T-helper 2 cell treated with Interferon-gamma antibody and Interleukin-4, amounts not matched to agents 5 μg/mL and 100 μg/mL, for 36 hours (primary cell): ENCODE measurements around the gene GNB1.
"Not testable (repeated sequence)": the region's sequence is repeated elsewhere in the genome, so short reads cannot be mapped to it uniquely, and the experiment has no call there.

Source experiments
- DNase-seq: peaks from one replicate; pipeline ENCODE4 v3.0.0; 2021; ENCODE audit warnings: low spot score
- H3K27ac Mint-ChIP-seq: one replicate; pipeline ENCODE4 v1.8.0; 2021; ENCODE audit warnings: mild to moderate bottlenecking, mixed read lengths
- H3K27me3 Mint-ChIP-seq: one replicate; pipeline ENCODE4 v1.8.0; 2021; ENCODE audit warnings: low read depth, mixed read lengths
- H3K36me3 Mint-ChIP-seq: one replicate; pipeline ENCODE4 v1.8.0; 2021; ENCODE audit warnings: low read depth, mixed read lengths
- H3K4me1 Mint-ChIP-seq: one replicate; pipeline ENCODE4 v1.8.0; 2021; ENCODE audit warnings: low read depth, mixed read lengths
- H3K4me3 Mint-ChIP-seq: one replicate; pipeline ENCODE4 v1.8.0; 2022; ENCODE audit warnings: mild to moderate bottlenecking, moderate library complexity, mixed read lengths
- H3K9me3 Mint-ChIP-seq: one replicate; pipeline ENCODE4 v1.8.0; 2021; ENCODE audit warnings: mixed read lengths

The GNB1 gene

DNA sequence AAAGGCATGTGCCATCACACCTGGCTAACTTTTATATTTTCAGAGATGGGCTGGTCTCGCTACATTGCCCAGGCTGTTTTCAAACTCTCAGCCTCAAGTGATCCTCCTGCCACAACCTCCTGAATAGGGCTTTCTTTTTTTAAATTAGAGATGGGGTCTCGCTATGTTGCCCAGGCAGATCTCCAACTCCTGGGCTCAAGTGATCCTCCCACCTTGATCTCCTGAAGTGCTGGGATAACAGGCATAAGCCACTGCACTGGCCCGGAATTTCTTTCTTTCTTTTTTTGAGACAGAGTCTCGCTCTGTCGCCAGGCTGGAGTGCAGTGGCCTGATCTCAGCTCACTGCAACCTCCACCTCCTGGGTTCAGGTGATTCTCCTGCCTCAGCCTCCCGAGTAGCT lies 34.7 kb downstream of the GNB1 start:
- not testable (repeated sequence) for H3K9me3 Mint-ChIP-seq, H3K4me3 Mint-ChIP-seq, H3K27me3 Mint-ChIP-seq, H3K27ac Mint-ChIP-seq, DNase-seq
- Mint-ChIP-seq H3K4me1 (peaks cover 29% of the 10 kb centered on the region), H3K36me3 (peaks cover 11% of the 10 kb centered on the region)

DNA sequence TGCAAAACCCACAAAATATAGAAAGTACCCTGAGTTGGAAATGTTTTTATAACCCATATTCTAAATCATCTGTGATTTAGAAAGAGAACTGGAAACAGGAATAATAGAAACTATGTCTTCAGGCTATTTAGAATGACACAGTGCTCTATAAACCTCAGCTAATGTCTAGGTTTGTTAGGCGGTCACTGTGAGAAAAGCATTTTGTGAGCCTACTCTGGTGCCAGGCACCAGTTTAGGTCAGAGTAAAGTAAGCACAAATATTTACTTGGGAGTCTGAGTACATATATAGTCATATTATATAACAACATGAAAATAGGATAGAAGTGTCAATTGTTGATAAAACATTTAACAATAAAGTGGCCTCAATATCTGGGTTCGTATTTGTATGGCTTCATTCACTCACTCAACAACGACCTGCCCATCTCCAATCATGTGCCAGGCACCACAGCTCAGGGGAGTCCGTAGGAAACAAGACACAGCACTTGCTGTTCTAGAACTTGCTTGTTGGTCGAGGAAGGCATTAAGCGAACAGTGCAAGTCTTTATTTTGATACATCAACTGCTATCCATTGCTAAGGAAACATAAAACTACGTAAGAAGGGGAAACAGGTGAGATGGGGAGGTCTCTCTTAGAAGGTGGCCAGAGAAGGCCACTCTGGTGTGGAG lies 37.2 kb downstream of the GNB1 start:
- Mint-ChIP-seq H3K36me3 (peaks cover 11% of the 10 kb centered on the region), H3K4me3 (no peak overlapping the region), H3K4me1 (peaks cover 22% of the 10 kb centered on the region), H3K9me3 (no peaks in the 10 kb centered on the region), H3K27me3 (no peaks in the 10 kb centered on the region), H3K27ac (peak overlapping the region; percentile 0)
- no peak for DNase-seq

DNA sequence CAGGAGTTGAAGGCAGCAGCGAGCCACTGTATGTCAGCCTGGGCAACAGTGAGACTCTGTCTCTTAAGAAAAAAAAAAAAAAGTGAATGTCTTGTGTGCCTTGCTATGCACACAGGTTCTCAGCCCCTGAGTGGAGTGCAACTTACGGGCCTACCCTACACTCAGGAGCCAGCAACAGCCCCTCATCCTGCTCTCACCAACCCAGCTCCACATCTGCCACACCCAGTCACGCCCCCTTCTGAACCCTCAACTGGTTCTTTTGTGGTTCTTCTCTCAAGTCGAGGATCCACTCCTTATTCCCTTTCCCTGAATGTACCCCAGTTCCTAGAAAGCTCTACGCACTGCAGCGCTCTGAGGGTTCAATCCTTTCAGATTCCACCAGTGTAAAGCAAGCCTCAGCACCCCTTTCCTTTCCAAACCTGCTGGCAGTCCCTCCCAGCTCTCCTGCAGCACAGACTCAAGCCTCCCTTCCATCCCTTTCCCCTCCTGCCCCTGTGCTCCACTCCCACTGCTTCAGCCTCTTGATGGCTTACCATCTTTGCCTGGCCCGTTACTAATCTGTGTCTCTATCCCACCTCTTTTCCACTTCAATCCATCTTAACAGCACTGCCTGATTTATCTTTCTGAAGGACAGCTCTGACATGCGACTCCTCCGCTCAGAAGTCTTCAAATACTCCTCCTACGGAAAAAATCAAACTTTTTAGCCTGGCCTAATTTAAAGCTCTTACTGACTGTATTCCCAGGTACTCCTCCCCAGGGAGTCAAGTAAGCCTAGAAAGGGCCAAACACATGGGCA lies 38.1 kb downstream of the GNB1 start:
- Mint-ChIP-seq H3K36me3 (peaks cover 14% of the 10 kb centered on the region), H3K4me3 (no peak overlapping the region), H3K27me3 (no peaks in the 10 kb centered on the region), H3K27ac (peak overlapping the region; percentile 4), H3K9me3 (no peaks in the 10 kb centered on the region), H3K4me1 (peaks cover 18% of the 10 kb centered on the region)
- no peak for DNase-seq

DNA sequence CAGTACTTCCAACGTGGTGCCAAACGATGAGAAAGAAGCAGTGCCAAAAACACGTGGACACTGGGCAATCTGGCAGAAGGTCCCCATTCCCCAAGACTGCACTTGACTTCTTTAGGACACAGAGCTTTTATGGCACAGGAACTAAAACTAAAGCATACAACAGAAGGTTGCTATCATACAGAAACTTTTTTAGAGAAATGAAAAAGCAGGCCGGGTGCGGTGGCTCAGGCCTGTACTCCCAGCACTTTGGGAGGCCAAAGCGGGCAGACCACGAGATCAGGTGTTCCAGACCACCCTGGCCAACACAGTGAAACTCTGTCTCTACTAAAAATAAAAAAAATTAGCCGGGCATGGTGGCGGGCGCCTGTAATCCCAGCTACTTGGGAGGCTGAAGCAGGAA lies 43.0 kb downstream of the GNB1 start:
- Mint-ChIP-seq H3K4me1 (peaks cover 25% of the 10 kb centered on the region), H3K27me3 (no peaks in the 10 kb centered on the region), H3K4me3 (no peak overlapping the region), H3K27ac (no peak overlapping the region), H3K36me3 (peaks cover 28% of the 10 kb centered on the region), H3K9me3 (no peaks in the 10 kb centered on the region)
- no peak for DNase-seq

DNA sequence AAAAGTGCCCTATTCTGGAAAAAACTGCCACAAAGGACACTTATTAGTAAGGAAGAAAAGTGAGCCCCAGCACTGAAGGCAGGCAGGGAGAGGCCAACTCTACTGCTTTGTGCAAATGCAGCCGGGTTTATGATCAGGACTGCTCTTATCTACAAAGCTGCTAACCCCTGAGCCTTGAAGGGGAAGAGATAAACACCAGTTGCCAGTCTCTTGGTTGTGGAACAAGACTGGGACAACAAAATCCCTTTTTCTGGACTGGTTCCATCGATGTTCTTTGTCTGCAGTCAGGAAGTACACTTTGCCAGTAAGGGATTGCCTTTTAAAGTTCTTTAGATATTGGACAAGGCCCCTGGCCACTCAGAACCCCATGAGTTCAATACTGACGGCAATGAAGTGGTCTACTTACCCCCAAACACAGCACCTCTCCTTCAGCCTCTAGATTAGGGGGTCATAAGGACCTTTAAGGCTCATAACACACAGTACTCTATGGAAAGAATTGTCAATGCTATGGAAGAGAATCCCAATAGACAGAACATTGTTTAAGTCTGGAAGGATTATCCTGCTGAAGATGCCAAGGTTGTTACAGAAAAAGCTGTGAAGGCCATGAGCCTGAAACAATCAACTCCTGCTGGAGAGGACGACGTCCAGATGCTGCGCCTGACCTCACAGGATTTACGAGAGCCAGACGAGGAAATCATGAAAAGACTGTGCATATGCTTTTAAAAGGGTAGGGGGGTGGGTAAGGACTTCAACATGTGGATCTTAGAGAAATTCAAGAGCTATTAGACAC lies 43.6 kb downstream of the GNB1 start:
- no peaks in the 10 kb centered on the region for H3K9me3 Mint-ChIP-seq
- peaks cover 25% of the 10 kb centered on the region for H3K4me1 Mint-ChIP-seq
- H3K27me3 Mint-ChIP-seq: no peaks in the 10 kb centered on the region
- H3K27ac Mint-ChIP-seq: no peak overlapping the region
- DNase-seq: no peak
- no peak overlapping the region for H3K4me3 Mint-ChIP-seq
- H3K36me3 Mint-ChIP-seq: peaks cover 26% of the 10 kb centered on the region

DNA sequence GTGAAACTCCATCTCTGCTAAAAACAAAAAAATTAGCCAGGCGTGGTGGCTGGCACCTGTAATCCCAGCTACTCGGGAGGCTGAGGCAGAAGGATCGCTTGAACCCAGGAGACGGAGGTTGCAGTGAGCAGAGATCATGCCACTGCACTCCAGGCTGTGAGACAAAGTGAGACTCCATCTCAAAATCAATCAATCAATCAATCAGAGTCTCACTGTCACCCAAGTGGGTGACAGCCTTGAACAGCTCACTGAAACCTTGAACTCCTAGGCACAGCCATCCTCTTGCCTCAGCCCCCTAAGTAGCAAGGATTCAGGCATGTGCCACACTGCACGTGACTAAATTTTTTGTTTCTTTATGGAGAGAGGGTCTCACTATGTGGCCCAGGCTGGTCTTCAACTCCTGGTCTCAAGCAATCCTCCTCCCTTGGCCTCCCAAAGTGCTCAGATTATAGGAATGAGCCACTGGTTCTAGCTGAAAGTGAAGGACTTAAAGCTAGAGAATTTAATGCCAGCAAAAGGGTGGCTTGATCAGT lies 44.4 kb downstream of the GNB1 start:
- Mint-ChIP-seq H3K36me3 (peaks cover 29% of the 10 kb centered on the region), H3K27ac (no peak overlapping the region), H3K9me3 (no peaks in the 10 kb centered on the region), H3K27me3 (no peaks in the 10 kb centered on the region), H3K4me1 (peaks cover 29% of the 10 kb centered on the region), H3K4me3 (no peak overlapping the region)
- no peak for DNase-seq

DNA sequence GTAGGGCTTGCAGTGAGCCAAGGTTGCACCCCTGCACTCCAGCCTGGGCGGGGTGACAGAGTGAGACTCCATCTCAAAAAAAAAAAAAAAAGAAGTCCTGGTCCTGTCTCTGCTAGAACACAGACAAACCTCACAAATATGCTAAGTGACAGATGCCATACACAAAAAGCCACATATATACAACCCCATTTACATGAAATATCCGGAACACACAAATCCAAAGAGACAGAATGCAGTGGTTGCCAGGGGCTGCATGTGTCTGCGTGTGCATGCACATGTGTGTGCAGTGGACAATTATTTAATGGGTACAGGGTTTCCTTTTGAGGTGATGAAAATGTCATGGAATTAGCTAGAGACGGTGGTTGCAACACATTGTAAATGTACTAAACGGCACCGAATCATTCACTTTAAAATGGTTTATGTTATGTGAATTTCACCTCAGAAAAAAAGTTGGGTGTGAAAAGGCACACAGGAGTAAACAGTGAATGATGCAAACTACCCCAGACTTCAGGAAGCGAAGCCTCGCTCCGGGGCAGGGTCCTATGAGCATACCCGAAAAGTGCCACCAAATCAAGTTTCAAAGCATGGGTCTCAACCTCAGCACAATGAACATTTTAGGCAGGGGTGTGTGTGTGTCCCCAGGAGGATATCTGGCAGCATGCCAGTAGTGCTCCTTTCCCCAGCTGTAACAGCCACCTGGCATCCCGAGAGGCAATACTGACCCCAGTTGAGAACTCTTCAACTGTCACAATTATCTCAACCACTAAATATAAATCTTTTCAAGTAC lies 48.3 kb downstream of the GNB1 start:
- no peak for DNase-seq
- Mint-ChIP-seq H3K27ac (no peak overlapping the region), H3K36me3 (peaks cover 30% of the 10 kb centered on the region), H3K4me1 (peaks cover 28% of the 10 kb centered on the region), H3K27me3 (no peaks in the 10 kb centered on the region), H3K4me3 (no peak overlapping the region), H3K9me3 (no peaks in the 10 kb centered on the region)

DNA sequence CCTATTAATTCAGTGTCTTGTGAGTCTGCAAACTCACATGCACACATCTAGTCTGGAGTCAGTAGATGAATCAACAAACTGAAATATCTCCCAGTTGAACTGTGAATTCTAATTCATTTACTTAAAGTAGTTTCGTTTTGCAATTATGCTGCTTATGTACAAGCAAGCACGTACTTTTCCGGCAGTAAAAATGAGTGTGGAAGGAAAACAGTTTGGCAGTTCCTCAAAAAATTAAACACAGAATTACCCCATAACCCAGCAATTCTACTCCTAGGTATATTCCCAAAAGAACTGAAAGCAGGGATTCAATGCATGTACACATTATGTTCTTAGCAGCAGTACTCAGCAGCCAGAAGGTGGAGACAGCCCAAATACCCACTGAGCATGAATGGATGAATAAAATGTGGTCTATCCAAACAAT lies 49.3 kb downstream of the GNB1 start:
- peak overlapping the region; percentile 82 for H3K27ac Mint-ChIP-seq
- peaks cover 24% of the 10 kb centered on the region for H3K4me1 Mint-ChIP-seq
- H3K4me3 Mint-ChIP-seq: peak overlapping the region; percentile 64
- no peaks in the 10 kb centered on the region for H3K9me3 Mint-ChIP-seq
- no peaks in the 10 kb centered on the region for H3K27me3 Mint-ChIP-seq
- DNase-seq: no peak
- peaks cover 26% of the 10 kb centered on the region for H3K36me3 Mint-ChIP-seq

DNA sequence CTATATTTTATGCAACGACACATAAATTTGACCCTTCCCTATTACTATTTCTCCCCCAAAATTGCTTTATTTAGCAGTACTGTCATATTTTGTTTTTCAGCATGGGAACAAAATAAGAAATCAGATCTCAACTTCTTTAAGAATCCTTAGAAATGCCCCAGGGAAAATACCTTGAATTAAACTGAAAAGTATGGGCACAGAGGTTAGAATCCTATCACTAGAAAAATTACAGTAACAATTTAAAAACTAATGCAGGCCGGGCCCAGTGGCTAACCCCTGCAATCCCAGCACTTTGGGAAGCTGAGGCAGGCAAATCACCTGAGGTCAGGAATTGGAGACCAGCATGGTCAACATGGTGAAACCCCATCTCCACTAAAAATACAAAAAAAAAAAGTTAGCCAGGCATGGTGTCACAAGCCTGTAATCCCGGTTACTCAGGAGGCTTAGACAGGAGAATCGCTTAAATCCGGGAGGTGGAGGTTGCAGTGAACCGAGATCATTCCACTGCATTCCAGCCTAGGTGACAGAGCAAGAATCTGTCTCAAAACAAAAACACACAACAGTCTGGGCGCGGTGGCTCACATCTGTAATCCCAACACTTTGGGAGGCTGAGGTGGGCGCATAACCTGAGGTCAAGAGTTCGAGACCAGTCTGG lies 51.4 kb downstream of the GNB1 start:
- Mint-ChIP-seq H3K4me1 (peaks cover 17% of the 10 kb centered on the region), H3K27me3 (no peaks in the 10 kb centered on the region), H3K9me3 (no peaks in the 10 kb centered on the region), H3K36me3 (peaks cover 22% of the 10 kb centered on the region), H3K4me3 (no peak overlapping the region), H3K27ac (no peak overlapping the region)
- DNase-seq: no peak

DNA sequence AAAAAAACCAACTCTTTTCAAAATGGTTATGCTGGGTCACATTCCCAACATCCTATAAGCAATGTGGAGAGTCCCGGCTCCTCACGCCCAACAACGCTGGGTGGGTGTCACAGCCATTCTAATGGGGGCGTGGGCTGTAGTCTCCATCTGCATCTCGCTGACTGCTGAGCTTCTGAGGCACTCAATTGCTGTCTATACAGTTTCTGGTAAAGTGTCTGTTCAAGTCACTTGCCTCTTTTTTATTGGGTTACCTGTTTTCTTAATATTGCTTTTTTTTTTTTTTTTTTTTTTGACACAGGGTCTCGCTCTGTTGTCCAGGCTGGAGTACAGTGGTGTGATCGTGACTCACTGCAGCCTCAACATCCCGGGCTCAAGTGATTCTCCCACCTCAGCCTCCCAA lies 54.8 kb downstream of the GNB1 start:
- Mint-ChIP-seq H3K36me3 (peaks cover 32% of the 10 kb centered on the region), H3K4me3 (no peak overlapping the region), H3K9me3 (no peaks in the 10 kb centered on the region), H3K27me3 (no peaks in the 10 kb centered on the region), H3K4me1 (peaks cover 8% of the 10 kb centered on the region), H3K27ac (no peak overlapping the region)
- DNase-seq: no peak

DNA sequence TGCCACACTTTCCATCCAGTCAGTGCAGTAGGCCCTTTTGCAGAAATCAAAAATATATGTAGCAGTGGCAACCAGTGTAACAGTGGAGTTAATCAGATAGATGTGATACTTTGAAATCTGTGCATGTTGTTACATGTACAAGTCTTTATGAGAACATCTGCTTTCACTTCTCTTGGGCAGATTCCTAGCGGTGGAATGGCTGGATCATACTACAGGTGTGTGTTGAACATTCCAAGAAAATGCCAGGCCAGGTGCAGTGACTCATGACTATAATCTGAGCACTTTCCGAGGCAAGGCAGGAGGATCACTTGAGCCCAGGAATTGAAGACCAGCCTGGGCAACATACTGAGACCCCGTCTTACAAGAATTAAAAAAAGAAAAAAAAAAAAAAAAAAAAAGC lies 55.3 kb downstream of the GNB1 start:
- Mint-ChIP-seq H3K27ac (no peak overlapping the region), H3K4me1 (peaks cover 6% of the 10 kb centered on the region), H3K27me3 (no peaks in the 10 kb centered on the region), H3K36me3 (peaks cover 32% of the 10 kb centered on the region), H3K9me3 (no peaks in the 10 kb centered on the region), H3K4me3 (no peak overlapping the region)
- no peak for DNase-seq

DNA sequence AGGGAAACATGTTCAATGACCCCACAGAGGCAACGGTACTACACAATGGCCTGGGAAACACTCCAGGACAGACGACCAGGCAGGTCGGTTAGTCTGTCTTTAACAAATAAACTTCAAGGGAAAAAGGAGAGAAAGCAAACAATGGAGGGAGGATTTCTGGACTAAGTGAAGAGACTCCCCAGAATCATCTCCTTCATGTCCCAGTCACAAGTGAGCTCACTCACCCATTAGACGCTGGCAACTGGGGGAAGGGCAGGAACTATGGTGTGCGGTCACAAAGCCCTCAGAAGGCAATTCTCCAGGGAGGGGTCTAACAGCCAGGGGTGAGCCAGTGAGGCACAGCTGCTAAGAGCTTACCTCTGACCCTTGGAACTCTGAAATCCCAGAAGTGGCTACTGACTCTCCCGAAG lies 57.0 kb downstream of the GNB1 start:
- peak overlapping the region; percentile 53 for H3K27ac Mint-ChIP-seq
- DNase-seq: no peak
- H3K4me3 Mint-ChIP-seq: no peak overlapping the region
- H3K36me3 Mint-ChIP-seq: peaks cover 36% of the 10 kb centered on the region
- H3K9me3 Mint-ChIP-seq: no peaks in the 10 kb centered on the region
- peaks cover 7% of the 10 kb centered on the region for H3K4me1 Mint-ChIP-seq
- no peaks in the 10 kb centered on the region for H3K27me3 Mint-ChIP-seq

DNA sequence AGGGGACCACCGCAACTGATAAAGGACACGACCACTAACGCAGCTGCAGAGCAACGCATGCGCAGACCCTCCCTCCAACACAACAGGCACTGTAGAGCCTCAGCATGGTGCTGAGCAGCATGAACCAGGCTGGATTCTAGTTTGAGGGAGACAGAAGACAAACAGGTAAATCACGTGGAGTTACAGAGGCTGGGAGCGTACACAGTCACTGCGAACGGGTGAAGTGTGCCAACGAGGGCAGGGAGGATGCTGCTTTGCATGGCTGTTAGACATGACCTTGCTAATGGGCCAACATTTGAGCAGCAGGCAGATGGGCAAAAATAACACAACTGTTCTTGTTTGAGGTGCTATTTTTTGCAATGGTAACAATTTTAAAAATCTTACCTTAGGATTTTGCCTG lies 57.4 kb downstream of the GNB1 start:
- Mint-ChIP-seq H3K36me3 (peaks cover 32% of the 10 kb centered on the region), H3K4me1 (peaks cover 7% of the 10 kb centered on the region), H3K27ac (no peak overlapping the region), H3K4me3 (no peak overlapping the region), H3K9me3 (no peaks in the 10 kb centered on the region), H3K27me3 (no peaks in the 10 kb centered on the region)
- no peak for DNase-seq
